H1 (cell line): ENCODE data around the gene TUBB1. TPM values are rescaled to one million over a fixed set of nuclear protein-coding genes. Genes with fewer than 3 reads are reported as not detected.

ENCODE experiments used
- HDAC6 ChIP-seq: IDR thresholded peaks from one replicate; pipeline ENCODE4 v1.7.1; 2012; ENCODE audit warnings: low read depth, mild to moderate bottlenecking, inconsistent platforms, low read length, moderate library complexity
- TBP ChIP-seq: IDR thresholded peaks from 2 replicates; pipeline ENCODE4 v1.6.1; 2011; ENCODE audit warnings: low read depth, low read length, improper control_type of control experiment
- polyA plus RNA-seq, 7 experiments: library from polyadenylated mRNA; depleted of rRNA in 3 of 7; stranded (reverse) in 5 of 7; unstranded in 2 of 7; fragments of >200 nt in 5 of 7; fragments of 200-250 nt in 2 of 7; gene quantifications; 1 replicate in 5 of 7; 2 replicates in 1 of 7; 4 replicates in 1 of 7; pipeline versions ENCODE4 v1.2.1 to v1.2.3, GENCODE V29; 2011 to 2013; ENCODE audit warnings: missing spikeins in 2 of 7, mixed read lengths in 2 of 7
- total RNA-seq: library from RNA; stranded (reverse); fragmentation: NEBNext Ultra II Directional; extraction: Animal tissue kit (Norgen Biotek cat#: 25700); gene quantifications from 2 replicates; pipeline ENCODE4 v1.2.1, GENCODE V29; 2021

The TUBB1 gene
- total and polyA plus RNA-seq, 2 of the 8 experiments (the other 6 are each of a cell fraction or from before 2014, with no cell fraction given), result not detected

DNA sequence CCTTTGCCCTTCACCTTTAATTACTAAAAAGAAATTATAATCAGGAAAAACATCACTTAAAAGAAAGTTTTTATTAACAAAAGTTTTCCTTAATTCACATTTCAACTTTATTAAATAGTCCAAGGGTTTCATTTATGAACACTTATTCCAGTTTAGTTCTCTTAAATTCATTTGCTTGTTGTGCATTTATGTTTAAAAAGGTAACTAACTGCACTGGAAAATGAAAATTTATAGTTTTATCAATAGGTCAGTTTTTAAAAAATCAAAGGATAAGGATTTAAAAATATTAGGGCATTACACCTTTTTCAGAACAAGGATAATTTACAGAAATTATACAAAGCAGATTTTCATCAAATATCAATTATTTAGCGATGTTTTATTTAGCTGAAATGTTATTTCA lies 13.9 kb downstream of the TUBB1 start (continued):
- TF ChIP-seq TBP (no peak), HDAC6 (no peak)
